Measurements from ENCODE around the gene FECH.
"Not testable (repeated sequence)": the region's sequence is repeated elsewhere in the genome, so short reads cannot be mapped to it uniquely, and the experiment has no call there.

FECH gene

DNA sequence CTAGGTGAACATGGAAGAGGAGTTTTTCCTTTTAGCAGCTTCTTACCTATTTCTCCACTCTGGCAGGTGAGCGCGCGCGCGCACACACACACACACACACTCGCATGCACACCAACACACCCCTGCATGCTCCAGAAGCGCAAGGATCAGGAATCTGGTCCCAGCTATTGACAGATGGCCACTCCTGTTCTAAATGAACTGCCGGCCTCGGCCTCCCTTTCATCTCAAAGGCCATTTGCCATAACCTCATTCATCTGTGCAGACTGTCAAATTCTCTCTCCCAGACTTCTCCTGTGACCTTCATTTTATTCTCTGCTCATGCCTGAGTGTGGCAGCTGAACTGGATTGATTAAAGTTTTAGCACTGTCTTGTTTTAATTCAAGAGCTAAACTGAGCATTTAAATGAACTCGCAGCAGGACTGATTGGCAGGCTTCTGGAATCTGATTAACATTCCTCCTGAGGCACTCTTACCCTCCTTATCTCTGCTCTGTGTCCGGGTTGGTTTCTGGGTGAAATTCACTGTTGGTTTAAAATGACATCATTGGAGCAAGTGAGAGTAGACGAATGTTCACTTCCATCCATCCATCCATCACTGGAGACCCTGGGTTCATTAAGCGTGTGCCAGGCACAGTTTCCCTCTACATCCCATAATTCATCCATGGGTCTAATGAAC lies 58.8 kb downstream of the FECH start:
- DNase-seq: no peak

GRCh38 chr18:57523171-57523956 lies 63.1 kb downstream of the FECH start:
- DNase-seq: no peak

- not testable (repeated sequence) for DNase-seq
These were observed 64.2 kb downstream of the FECH start for GRCh38 chr18:57522348-57522747.

- no peak for DNase-seq
These were observed 66.7 kb downstream of the FECH start for GRCh38 chr18:57519668-57520424.

GRCh38 chr18:57518533-57518932 lies 68.0 kb downstream of the FECH start:
- no peak for DNase-seq

DNA sequence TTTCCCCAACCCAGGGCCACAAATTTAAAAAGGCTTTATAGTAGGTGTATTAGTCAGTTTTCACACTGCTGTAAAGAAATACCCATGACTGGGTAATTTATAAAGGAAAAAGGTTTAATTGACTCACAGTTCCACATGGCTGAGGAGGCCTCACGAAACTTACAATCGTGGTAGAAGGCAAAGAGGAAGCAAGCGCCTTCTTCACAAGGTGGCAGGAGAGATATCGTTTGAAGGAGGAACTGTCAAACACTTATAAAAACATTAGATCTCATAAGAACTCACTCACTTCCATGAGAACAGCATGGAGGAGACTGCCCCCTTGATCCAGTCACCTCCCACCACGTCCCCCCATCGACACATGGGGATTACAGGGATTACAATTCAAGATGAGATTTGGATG lies 70.4 kb downstream of the FECH start:
- no peak for DNase-seq

GRCh38 chr18:57505231-57505630 lies 81.3 kb downstream of the FECH start:
- no peak for DNase-seq

DNA sequence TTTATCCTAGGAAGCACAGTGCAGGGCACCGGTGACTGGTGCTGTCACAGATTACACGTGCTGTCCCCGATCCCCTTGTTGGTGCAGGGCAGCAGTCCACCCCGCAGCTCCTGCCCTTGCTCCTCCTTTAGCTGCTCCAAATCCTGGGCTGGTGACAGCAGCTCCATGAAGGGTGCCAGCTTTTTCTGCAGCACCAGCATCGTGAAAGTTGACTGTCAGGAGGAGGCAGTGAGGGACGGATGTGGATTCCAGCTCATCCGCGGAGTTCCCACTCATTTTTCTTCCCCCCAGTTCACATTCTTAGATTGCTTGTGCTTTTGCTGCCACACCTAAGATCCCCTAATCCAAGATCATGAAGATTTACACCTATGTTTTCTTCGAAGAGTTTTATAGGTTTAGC lies 83.9 kb downstream of the FECH start:
- DNase-seq: no peak

- no peak for DNase-seq
These were observed 87.7 kb downstream of the FECH start for GRCh38 chr18:57498682-57499256.
